Measurements from ENCODE around the gene ZNF557.

GRCh38 chr19:7109678-7110289 lies 40.3 kb downstream of the ZNF557 start:
- TF ChIP-seq POLR2AphosphoS5 (IDR thresholded peaks at IDR 0.05; ENCODE audit: low read depth, low read length) (no peak), POLR2A (IDR thresholded peaks at IDR 0.05; ENCODE audit: low read depth, low read length) (no peak), TAF1 (IDR thresholded peaks at IDR 0.05; ENCODE audit: borderline replicate concordance, low read depth, low read length) (no peak)

All from GM12892 (cell line).